SK-N-SH treated with all-trans-retinoic acid at 6 μM for 48 hours (cell line): Measurements from ENCODE around the gene BTBD16.

Experiments used
- ATAC-seq: fragments of 200-7000 bp; cut with Tn5 transposase; 3 replicates; pipeline ENCODE4 v1.9.1; 2020; ENCODE audit warnings: mild to moderate bottlenecking, moderate library complexity
- ARNTL ChIP-seq: fragments of 450-650 bp; formaldehyde crosslinking; IDR thresholded peaks from 2 replicates; pipeline ENCODE4 v1.5.0; 2020; ENCODE audit warnings: low read depth, mild to moderate bottlenecking, moderate library complexity, borderline replicate concordance
- CSDC2 ChIP-seq: fragments of 250-450 bp; sonication (Bioruptor Pico); IDR thresholded peaks from 2 replicates; pipeline ENCODE4 v1.5.0; 2020; ENCODE audit warnings: mild to moderate bottlenecking, moderate library complexity
- GLIS3 ChIP-seq: fragments of 250-450 bp; sonication (Bioruptor Pico); IDR thresholded peaks from 2 replicates; pipeline ENCODE4 v1.5.0; 2020; ENCODE audit warnings: mild to moderate bottlenecking, moderate library complexity
- ISL1 ChIP-seq: fragments of 250-450 bp; sonication (Bioruptor Pico); IDR thresholded peaks from 2 replicates; pipeline ENCODE4 v2.1.2; 2022; ENCODE audit warnings: mild to moderate bottlenecking, moderate library complexity
- OSR1 ChIP-seq: fragments of 250-450 bp; sonication (Bioruptor Pico); IDR thresholded peaks from 2 replicates; pipeline ENCODE4 v1.8.0; 2022; ENCODE audit warnings: moderate library complexity, mild to moderate bottlenecking, inconsistent platforms
- PPARA ChIP-seq: fragments of 250-450 bp; sonication (Bioruptor Pico); IDR thresholded peaks from 2 replicates; pipeline ENCODE4 v1.5.0; 2020; ENCODE audit warnings: mild to moderate bottlenecking, borderline replicate concordance
- RARB ChIP-seq: fragments of 250-450 bp; sonication (Bioruptor Pico); IDR thresholded peaks from 2 replicates; pipeline ENCODE4 v1.8.0; 2021; ENCODE audit warnings: mild to moderate bottlenecking, moderate library complexity
- SNAI2 ChIP-seq: fragments of 250-450 bp; sonication (Bioruptor Pico); IDR thresholded peaks from 2 replicates; pipeline ENCODE4 v1.5.0; 2020; ENCODE audit warnings: mild to moderate bottlenecking, moderate library complexity
- TCF4 ChIP-seq: fragments of 250-450 bp; sonication (Bioruptor Pico); IDR thresholded peaks from 2 replicates; pipeline ENCODE4 v1.8.0; 2021; ENCODE audit warnings: mild to moderate bottlenecking, moderate library complexity, borderline replicate concordance
- TOX ChIP-seq: fragments of 250-450 bp; sonication (Bioruptor Pico); IDR thresholded peaks from 2 replicates; pipeline ENCODE4 v1.8.0; 2021; ENCODE audit warnings: mild to moderate bottlenecking, moderate library complexity, borderline replicate concordance
- ZC3H10 ChIP-seq: fragments of 250-450 bp; sonication (Bioruptor Pico); IDR thresholded peaks from 2 replicates; pipeline ENCODE4 v1.5.1; 2021; ENCODE audit warnings: mild to moderate bottlenecking, moderate library complexity
- ZFP3 ChIP-seq: fragments of 250-450 bp; sonication (Bioruptor Pico); IDR thresholded peaks from 2 replicates; pipeline ENCODE4 v1.5.0; 2020; ENCODE audit warnings: mild to moderate bottlenecking, moderate library complexity
- ZFP30 ChIP-seq: fragments of 450-650 bp; formaldehyde crosslinking; IDR thresholded peaks from 2 replicates; pipeline ENCODE4 v1.5.0; 2022; ENCODE audit warnings: mild to moderate bottlenecking, moderate library complexity
- ZNF565 ChIP-seq: fragments of 450-650 bp; formaldehyde crosslinking; conservative IDR thresholded peaks from 2 replicates; pipeline ENCODE4 v1.5.0; 2020; ENCODE audit warnings: low read depth, mild to moderate bottlenecking, moderate library complexity
- ZNF70 ChIP-seq: fragments of 450-650 bp; formaldehyde crosslinking; IDR thresholded peaks from 2 replicates; pipeline ENCODE4 v1.5.0; 2020; ENCODE audit warnings: mild to moderate bottlenecking, moderate library complexity
- ZNF8 ChIP-seq: fragments of 450-650 bp; formaldehyde crosslinking; IDR thresholded peaks from 2 replicates; pipeline ENCODE4 v1.5.0; 2020; ENCODE audit warnings: mild to moderate bottlenecking, moderate library complexity
- TF ChIP-seq, protein P1 (sequence below): fragments of 250-450 bp; sonication (Bioruptor Pico); IDR thresholded peaks from 2 replicates; pipeline ENCODE4 v1.5.1; 2021; ENCODE audit warnings: mild to moderate bottlenecking, moderate library complexity
- TF ChIP-seq, protein P2 (sequence below): fragments of 250-450 bp; sonication (Bioruptor Pico); IDR thresholded peaks from 2 replicates; pipeline ENCODE4 v1.5.1; 2020; ENCODE audit warnings: low read depth, mild to moderate bottlenecking, moderate library complexity
- TF ChIP-seq, protein P3 (sequence below): fragments of 250-450 bp; sonication (Bioruptor Pico); IDR thresholded peaks from 2 replicates; pipeline ENCODE4 v1.8.0; 2020; ENCODE audit warnings: mild to moderate bottlenecking, moderate library complexity, borderline replicate concordance
- TF ChIP-seq, protein P4 (sequence below): fragments of 250-450 bp; sonication (Bioruptor Pico); IDR thresholded peaks from 2 replicates; pipeline ENCODE4 v1.8.0; 2021; ENCODE audit warnings: low read depth, mild to moderate bottlenecking, moderate library complexity, borderline replicate concordance

The BTBD16 gene

DNA sequence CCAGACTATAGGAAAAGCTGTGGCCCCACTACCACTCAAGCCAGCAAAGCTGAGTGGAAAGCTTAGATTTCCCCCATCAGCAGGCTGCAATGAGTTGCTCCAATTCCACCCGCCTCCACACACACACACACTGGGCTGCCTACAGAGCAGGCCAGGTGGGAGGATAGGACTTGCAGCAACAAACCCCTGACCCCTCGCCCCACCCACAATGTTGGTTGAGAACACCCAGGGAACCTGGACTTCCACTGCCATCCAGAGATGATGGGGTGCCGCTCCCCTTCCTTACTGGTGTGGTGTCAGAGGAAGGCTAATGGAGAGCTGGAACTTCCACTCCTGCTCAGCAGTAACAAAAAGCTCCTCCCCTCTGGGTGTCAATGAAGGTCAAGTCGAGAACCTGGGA is 86.6 kb downstream of the BTBD16 start:
- TF ChIP-seq PPARA (CRISPR knock-in tag) (no peak), ISL1 (no peak), RARB (CRISPR knock-in tag) (no peak)
- TF ChIP-seq, protein P1, sequence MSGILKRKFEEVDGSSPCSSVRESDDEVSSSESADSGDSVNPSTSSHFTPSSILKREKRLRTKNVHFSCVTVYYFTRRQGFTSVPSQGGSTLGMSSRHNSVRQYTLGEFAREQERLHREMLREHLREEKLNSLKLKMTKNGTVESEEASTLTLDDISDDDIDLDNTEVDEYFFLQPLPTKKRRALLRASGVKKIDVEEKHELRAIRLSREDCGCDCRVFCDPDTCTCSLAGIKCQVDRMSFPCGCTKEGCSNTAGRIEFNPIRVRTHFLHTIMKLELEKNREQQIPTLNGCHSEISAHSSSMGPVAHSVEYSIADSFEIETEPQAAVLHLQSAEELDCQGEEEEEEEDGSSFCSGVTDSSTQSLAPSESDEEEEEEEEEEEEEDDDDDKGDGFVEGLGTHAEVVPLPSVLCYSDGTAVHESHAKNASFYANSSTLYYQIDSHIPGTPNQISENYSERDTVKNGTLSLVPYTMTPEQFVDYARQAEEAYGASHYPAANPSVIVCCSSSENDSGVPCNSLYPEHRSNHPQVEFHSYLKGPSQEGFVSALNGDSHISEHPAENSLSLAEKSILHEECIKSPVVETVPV = no peak
- no peak for ATAC-seq

DNA sequence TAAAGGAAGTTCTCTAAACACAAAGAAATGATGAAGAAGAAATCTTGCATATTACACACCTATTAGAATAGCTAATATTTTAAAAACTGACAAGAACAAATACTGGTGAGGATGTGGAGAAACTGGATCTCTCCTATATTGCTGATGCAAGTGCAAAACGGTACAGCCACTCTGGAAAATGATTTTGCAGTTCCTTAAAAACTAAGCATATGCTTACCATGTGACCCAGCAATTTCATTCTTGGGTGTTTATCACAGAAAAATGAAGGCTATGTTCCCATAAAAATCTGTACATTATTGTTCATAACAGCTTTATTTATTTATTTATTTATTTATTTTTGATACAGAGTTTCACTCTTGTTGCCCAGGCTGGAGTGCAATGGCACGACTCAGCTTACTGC is 88.5 kb downstream of the BTBD16 start:
- ATAC-seq = no peak
- TF ChIP-seq CSDC2 (no peak), TCF4 (CRISPR knock-in tag) (no peak), ZC3H10 (CRISPR knock-in tag) (no peak), ZNF8 (CRISPR knock-in tag) (no peak), ISL1 (no peak), RARB (CRISPR knock-in tag) (no peak), GLIS3 (CRISPR knock-in tag) (no peak), TOX (CRISPR knock-in tag) (no peak), PPARA (CRISPR knock-in tag) (no peak), ZNF565 (CRISPR knock-in tag) (no peak), OSR1 (no peak), ZFP3 (CRISPR knock-in tag) (no peak), ZFP30 (no peak), ZNF70 (CRISPR knock-in tag) (no peak)
- TF ChIP-seq, protein P1 = no peak
- TF ChIP-seq, protein P2, sequence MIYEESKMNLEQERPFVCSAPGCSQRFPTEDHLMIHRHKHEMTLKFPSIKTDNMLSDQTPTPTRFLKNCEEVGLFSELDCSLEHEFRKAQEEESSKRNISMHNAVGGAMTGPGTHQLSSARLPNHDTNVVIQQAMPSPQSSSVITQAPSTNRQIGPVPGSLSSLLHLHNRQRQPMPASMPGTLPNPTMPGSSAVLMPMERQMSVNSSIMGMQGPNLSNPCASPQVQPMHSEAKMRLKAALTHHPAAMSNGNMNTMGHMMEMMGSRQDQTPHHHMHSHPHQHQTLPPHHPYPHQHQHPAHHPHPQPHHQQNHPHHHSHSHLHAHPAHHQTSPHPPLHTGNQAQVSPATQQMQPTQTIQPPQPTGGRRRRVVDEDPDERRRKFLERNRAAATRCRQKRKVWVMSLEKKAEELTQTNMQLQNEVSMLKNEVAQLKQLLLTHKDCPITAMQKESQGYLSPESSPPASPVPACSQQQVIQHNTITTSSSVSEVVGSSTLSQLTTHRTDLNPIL (CRISPR knock-in tag) = no peak
- TF ChIP-seq, protein P3, sequence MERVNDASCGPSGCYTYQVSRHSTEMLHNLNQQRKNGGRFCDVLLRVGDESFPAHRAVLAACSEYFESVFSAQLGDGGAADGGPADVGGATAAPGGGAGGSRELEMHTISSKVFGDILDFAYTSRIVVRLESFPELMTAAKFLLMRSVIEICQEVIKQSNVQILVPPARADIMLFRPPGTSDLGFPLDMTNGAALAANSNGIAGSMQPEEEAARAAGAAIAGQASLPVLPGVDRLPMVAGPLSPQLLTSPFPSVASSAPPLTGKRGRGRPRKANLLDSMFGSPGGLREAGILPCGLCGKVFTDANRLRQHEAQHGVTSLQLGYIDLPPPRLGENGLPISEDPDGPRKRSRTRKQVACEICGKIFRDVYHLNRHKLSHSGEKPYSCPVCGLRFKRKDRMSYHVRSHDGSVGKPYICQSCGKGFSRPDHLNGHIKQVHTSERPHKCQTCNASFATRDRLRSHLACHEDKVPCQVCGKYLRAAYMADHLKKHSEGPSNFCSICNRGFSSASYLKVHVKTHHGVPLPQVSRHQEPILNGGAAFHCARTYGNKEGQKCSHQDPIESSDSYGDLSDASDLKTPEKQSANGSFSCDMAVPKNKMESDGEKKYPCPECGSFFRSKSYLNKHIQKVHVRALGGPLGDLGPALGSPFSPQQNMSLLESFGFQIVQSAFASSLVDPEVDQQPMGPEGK (CRISPR knock-in tag) = no peak
- TF ChIP-seq, all 23 proteins: peak for 0

DNA sequence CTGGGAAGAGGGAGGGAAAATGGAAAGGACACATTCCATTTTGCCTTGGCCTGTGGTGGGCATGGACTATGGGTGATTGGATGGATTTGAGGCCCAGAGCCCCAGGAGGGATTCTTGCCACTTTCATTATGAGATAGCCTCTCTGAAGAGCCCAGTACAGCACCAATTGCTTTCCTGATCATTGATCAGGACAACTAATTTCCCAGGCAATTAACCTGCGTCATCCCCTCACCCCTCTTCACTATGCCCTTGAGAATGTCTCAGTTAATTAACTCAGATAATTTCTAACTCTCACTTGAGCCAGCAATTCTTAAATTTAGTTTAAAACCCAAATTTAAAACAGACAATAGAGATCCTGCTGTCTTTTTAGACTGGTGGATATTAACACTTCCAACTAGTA is 90.0 kb downstream of the BTBD16 start:
- no peak for ATAC-seq
- TF ChIP-seq TOX (CRISPR knock-in tag) (no peak), OSR1 (no peak), TCF4 (CRISPR knock-in tag) (no peak), ZNF565 (CRISPR knock-in tag) (no peak)

DNA sequence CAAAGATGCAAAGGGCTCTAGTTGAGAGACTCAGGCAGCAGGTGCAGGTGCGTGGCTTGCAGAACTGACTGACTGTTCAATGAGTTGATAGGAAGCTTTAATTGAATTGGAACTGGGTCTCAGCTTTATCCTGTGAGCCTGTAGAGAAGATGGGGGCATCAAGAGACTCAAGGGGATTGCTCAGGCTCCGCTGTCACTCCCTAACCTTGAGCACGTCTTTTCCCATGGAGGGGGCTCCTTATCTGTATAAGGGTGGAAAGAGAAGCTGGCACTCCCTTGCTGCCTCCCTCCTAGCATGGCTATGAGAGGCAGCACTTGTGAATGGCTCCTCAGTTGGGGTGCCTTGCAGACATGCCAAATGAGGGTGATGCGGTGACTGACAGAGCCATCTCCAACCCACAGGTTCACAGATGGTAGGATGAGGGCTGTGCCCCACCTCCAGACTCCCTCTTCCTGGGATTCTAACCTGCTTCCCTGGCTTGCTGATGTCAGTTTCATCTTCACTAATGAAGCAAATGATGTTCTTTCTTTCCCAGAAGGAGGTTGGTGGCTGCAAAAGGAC is 91.0 kb downstream of the BTBD16 start:
- no peak for TF ChIP-seq TOX (CRISPR knock-in tag)
- no peak for TF ChIP-seq ISL1
- TF ChIP-seq, protein P4, sequence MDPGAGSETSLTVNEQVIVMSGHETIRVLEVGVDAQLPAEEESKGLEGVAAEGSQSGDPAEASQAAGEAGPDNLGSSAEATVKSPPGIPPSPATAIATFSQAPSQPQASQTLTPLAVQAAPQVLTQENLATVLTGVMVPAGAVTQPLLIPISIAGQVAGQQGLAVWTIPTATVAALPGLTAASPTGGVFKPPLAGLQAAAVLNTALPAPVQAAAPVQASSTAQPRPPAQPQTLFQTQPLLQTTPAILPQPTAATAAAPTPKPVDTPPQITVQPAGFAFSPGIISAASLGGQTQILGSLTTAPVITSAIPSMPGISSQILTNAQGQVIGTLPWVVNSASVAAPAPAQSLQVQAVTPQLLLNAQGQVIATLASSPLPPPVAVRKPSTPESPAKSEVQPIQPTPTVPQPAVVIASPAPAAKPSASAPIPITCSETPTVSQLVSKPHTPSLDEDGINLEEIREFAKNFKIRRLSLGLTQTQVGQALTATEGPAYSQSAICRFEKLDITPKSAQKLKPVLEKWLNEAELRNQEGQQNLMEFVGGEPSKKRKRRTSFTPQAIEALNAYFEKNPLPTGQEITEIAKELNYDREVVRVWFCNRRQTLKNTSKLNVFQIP (CRISPR knock-in tag) = no peak
- no peak for TF ChIP-seq SNAI2 (CRISPR knock-in tag)
- TF ChIP-seq, protein P2 (CRISPR knock-in tag) = no peak
- TF ChIP-seq CSDC2 = no peak
- no peak for TF ChIP-seq ARNTL
- TF ChIP-seq ZC3H10 (CRISPR knock-in tag) = no peak
- TF ChIP-seq, protein P1 = no peak
- TF ChIP-seq GLIS3 (CRISPR knock-in tag) = no peak
- TF ChIP-seq, all 23 proteins: peak for 0
- ATAC-seq = no peak
